ENCODE data around the gene GPR183.
"Not testable (repeated sequence)": the region's sequence is repeated elsewhere in the genome, so short reads cannot be mapped to it uniquely, and the experiment has no call there.

GPR183 gene

DNA sequence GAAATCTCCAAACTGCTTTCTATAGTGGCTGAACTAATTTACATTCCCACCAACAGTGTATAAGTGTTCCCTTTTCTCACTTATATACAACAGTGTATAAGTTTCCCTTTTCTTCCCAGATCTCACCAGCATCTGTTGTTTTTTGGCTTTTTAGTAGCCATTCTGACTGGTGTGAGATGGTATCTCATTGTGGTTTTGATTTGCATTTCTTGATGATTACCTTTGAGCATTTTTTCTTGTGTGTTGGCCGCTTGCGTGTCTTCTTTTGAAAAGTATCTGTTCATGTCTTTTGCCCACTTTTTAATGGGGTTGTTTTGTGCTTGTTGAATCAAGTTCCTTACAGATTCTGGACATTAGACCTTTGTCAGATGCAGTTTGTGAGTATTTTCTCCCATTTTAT, 57.6 kb downstream of the GPR183 start:
- DNase-seq (ENCODE audit: low spot score); FAIRE-seq: not testable (repeated sequence)

DNA sequence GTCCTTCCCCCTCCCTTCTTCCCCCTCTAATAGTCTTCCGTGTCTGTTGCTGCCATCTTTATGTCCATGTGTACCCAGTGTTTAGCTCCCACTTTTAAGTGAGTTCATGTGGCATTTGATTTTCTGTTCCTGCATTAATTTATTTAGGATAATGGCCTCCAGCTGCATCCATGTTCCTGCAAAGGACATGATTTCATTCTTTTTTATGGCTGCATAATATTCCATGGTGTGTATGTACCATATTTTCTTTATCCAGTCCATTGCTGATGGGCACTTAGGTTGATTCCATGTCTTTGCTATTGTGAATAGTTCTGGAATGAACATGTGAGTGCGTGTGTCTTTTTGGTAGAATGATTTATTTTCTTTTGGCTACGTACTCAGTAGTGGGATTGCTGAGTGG, 58.0 kb downstream of the GPR183 start:
- FAIRE-seq, result not testable (repeated sequence)

DNA sequence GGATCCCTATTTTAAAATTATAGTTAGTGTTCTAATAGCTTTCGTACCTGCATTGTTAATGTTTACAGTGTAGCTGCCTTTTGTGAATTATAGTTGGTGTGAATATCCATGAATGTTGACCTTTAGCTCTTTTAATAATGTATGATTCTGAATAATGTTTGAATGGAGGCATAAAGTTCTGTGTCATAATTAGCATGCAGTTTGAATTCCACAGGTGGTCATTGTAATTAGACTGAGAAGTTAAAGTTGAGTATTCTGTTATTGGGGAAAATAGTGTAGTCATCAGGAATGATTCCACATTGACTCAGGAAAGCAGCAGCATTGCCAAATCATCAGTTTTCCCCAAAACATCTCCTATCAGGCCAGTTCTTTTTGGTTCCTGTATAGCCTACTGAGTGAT, 61.1 kb downstream of the GPR183 start:
- DNase-seq (ENCODE audit: low spot score) (no peak), FAIRE-seq (no peak)

More for the DNA sequence above, 58.0 kb downstream of the GPR183 start:
- not testable (repeated sequence) for DNase-seq (ENCODE audit: low spot score)
